GM18520 (cell line): ENCODE data around the gene ITGA5.

Experiments
- ATAC-seq: cut with Tn5 transposase; IDR thresholded peaks from one replicate; pipeline ENCODE4 v1.9.1; 2021; ENCODE audit not compliant: unreplicated experiment

Gene ITGA5

DNA sequence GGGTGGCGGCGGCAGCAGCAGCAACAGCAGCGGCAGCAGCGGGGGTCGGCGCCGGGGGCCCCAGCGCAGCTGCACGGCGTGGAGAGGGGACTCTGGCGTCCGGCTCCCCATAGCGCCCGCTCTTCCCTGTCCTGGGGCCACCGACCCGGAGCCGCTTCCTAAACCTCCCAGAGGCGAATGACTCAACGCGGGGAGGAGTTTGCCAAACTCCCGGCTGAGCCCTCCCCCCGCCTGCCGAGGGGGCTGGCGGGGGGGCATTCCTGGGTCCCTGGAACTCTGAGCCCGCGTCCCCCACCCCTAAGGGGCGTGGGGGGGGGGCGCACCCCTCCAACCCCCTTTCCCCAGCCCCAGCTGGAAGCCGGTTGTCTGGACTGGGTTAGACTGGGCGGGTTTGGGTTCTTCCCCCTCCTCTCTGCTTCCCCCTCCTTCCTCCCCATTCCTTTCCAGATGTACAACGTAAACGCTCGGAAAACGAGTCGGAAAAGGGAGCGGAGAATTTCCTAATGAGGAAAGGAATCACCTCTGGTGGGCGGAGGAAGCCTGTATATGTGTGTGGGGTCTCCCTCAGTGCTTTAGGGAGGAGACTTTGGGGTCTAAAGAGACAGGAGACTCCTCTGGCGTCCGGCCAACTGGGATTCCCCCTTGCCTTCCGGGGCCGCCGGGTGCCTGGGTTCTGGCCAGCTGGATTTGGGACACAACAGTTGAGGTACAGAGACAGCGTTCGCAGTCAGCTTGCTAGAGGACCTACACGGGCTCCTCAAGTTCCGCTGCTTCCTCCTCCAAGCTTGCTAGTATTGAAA is at the start of gene ITGA5:
Gene ITGA5 (minus strand): TSS at position 179 of the 800 bp plus-strand sequence. CDS start 68 bp downstream, at position 111.
- ATAC-seq, result no peak

DNA sequence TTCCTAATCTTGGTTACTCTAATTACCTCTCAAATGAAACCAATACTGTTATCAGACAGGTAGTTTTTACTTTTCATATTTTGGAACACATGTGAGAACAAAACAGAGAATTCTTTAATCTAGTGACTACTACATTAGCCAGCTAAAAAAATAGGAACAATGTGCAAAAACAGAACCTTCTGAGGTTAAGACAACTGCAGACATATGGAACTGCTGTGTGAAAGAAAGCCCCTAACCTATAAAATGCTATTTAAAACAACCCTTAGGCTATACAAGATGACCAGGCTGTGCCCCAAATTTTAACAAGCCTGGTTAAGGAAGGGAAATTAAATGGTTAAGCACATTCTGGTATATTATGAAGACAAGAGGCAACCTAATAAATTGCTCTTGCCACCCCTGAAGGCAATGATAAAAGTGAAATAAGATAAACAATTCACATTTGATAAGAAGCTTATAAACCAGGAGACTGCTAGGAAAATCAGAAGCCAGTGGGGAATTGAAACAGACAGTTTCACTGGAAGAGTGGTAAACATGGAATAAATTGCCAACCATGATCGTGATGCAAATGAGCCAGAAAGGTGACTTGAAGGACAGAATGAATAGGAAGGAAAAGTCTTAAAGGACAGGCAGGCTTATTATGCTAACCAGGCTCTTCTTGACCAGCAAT is 46.9 kb upstream of the ITGA5 start:
- ATAC-seq, result no peak

DNA sequence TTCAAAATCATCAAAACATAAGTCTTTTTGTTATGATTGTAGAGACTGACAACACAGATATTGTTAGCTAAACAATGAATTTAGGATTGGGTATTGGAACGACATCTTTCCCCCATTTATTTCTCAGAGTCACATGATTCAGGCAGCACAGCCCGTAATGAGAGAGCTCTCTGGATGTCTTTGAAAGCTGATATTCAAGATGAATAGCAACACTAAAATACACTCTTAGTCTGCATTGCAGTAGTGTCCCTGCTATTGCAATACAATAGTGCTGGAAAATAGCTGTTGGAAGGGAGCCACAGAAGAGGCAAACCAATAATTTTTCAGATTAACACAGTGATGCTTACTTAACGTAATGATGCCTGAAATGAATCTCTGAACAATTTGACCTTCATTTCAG is 44.4 kb upstream of the ITGA5 start:
- ATAC-seq, result no peak

DNA sequence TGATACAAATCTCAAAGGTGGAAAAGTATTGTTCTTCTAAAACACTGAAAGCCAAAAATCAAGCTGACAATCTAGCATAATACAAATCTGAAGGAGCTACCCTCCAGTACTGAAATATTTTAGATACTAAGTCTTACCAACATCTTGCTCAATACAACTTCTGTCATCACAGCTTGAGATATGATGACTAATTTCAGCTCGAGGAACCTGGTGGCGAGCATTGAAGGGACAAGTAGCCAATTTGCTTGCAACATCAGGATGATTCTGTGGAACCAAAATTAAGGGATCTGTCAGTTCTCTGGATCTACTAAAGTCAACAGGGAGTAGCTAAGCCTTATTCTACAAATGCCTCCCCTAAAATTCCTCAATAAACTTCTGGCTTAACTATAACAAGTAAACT is 44.0 kb upstream of the ITGA5 start:
- ATAC-seq, result no peak

DNA sequence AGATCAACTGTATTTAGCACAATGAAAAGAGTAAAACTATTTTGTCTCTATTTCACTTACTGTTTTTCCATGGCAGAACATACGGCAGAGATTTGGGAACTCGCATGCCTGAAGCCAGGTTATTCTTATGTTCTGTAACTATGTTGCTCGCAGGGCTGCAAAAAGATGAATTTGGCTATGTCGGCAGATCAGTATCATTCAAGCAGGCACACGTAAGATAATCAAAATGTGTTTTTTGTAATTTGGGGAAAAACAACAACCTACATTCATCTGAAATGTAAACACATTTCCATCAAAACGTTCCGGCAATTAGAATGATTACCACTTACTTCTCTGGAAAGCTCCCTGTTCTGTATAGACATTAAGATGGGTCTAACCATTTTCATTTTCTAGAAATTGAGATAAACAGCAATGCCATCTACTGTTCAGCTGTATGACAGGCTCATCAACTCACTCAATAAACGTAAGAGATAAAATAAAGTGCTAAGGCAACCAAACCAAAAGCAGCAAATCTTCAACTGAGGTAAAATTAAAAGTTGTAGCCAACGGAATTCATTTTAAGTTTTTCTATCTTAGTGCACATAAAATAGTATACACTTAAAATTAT is 41.4 kb upstream of the ITGA5 start:
- ATAC-seq, result no peak

DNA sequence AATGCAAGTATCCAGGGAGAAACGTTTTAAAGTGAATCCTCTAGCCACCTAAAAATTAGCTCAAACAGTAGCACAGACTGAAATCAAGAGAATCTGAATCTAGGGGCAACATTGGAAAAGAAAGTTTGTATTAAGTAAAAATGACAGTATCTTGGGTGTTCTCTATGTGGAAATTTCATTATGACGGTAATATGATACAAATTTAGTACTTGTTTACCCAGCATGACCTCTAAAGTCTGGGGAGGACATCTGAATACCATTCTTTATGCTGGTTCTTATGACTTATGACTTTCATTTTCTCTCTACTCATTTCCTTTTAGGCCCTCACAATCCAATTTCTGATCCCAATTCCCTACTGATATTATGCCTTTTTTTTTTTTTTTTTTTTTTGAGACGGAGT is 40.3 kb upstream of the ITGA5 start:
- no peak for ATAC-seq

DNA sequence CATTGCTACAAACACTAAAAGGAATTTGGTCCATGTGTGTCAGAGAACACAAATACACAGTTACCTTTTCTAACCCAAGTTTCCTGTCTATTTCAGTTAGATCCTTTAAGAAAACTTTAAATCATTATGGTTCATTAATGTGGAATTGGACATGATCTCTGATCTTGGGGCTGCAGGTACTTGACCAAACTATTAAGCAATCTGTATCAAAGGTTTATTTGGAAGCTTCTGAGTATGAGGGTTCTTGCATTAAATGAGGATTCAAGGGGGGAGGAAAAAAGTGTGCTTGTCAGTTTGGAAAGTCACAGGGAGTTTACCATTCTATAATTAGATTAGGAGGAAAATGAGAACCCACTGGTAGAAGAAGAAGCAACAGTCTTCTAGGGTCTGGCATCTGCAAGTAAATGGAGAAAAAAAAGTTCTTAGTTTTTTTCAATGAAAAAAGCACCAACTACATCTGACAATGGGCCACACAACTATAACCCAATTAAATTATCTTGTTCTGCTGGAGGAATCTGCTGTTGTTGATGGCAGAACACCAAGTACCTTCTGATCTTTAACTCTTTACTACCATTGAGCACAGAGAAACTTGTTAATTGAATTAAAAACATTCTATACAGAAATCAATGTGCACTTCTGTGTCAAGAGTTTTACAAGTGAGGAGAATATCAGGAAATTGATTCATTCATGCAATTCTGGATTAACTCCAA is 36.8 kb upstream of the ITGA5 start:
- ATAC-seq, result no peak

DNA sequence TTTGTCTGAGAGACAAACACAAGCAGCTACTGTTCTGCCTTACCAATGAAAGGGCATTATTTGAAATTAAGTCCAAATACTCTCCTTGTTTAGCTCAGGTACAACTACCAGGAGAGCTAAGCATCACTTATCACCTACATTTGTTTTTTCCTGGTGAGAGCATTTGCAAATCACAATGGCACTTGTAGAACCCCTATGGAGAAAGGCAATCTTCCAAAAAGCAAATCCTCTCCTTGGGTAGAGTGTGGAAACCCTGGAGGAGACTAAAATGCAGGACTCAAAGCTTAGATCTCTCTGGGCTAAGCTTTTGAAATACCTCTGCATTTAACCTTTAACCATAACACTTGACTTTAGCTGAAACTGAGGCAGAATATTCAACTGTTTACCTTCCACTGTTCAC is 33.6 kb upstream of the ITGA5 start:
- no peak for ATAC-seq

DNA sequence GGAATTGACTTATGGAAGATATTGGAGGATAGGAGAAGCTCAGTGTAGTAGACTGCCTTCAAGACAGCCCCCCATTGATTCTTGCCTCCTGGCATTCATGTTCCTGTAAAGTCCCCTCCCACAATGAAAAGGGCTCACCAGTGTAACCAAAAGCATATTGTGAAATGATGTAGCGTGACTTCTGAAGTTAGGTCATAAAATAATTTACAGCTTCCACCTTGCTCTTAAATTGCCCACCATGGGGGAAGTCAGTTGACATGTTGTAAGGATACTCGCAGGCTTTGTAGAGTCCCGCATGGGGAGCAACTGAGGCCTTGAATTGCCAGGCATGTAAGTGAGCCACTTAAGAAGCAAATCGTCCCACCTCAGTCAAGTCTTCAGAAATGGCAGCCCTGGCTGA is 29.3 kb upstream of the ITGA5 start:
- ATAC-seq, result no peak

DNA sequence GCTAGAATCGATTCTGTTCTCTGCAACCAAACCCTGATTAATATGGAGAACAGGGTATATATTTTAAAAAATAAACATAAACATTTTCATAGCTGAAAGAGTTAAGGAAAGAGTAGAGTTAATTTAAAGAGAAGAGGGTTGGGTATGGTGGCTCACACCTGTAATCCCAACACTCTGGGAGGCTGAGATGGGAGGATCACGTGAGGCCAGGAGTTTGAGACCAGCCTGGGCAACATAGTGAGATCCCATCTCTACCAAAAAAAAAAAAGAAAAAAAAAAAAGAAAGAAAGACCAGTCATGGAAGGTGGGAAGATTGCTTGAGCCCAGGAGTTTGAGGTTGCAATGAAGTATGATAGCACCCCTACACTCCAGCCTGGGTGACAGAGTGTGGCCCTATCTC is 28.9 kb upstream of the ITGA5 start:
- ATAC-seq, result no peak

DNA sequence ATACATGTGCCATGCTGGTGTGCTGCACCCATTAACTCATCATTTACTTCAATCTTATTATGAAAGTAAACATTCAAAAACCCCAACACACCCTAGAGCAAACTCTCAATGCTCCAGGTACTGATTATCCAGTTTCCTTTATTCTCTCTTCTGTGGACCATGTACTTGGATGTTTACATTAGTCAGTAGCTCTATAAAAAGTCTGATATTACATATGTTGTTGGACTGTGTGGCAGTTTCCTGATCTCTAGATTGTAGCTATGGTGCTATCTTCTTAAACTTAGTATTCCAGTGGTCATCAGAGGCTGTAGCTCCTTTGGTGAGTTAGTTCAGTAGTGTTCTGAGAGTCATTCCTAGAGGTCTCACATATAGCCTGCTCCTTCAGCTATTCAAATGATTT is 25.1 kb upstream of the ITGA5 start:
- ATAC-seq, result no peak

DNA sequence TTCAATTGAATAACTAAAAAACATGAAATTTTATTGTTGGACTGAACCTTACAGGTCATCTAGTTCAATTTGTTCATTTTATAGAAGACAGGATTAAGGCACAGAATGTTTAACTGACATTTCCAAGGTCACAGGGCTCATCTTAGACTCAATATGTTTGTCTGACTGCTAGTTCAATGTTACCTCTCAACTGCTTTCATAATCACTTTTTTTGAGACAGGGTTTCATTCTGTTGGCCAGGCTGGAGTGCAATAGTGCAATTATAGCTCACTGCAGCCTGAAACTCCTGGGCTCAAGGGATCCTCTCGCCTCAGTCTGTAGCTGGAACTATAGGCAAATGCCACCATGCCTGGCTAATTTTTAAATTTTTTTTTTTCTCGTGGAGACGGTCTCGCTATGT is 24.4 kb upstream of the ITGA5 start:
- no peak for ATAC-seq

DNA sequence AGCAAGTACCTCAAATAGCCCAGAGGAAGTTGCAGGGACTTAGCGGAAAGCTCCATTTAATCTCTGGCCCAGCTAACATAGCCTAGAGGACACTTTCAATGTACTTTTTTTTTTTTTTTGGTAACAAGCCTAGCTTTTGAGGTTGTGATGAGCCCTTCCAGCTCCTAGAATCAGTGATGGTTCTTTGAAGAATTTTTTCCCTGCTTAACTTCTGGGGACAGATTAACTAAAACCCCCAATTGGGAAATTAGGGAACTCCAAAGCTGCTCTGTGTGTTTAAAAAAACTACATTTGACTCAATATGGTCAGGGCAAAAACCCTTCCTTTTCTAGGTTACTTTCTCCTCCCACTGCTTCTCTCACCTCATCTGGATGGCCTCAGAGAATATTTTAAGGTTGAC is 23.9 kb upstream of the ITGA5 start:
- ATAC-seq, result no peak

DNA sequence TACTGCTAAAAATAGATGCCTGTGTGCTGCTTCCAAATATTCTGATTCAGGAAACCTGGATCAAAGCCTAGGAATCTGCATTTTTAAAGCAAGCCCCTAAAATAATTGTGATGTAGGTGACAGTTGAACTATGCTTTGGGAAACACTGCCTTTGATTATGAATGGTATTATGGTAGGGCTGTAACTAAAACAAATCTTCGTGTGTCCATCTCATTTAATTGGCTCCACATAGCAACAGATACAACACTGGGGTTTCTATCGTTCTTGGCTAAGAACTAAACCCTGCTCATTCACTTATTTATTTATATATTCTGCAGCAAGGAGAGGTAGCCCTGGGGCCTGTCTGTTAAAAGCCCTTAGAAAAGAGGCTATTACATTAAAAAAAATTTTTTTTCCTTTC is 23.0 kb upstream of the ITGA5 start:
- no peak for ATAC-seq

DNA sequence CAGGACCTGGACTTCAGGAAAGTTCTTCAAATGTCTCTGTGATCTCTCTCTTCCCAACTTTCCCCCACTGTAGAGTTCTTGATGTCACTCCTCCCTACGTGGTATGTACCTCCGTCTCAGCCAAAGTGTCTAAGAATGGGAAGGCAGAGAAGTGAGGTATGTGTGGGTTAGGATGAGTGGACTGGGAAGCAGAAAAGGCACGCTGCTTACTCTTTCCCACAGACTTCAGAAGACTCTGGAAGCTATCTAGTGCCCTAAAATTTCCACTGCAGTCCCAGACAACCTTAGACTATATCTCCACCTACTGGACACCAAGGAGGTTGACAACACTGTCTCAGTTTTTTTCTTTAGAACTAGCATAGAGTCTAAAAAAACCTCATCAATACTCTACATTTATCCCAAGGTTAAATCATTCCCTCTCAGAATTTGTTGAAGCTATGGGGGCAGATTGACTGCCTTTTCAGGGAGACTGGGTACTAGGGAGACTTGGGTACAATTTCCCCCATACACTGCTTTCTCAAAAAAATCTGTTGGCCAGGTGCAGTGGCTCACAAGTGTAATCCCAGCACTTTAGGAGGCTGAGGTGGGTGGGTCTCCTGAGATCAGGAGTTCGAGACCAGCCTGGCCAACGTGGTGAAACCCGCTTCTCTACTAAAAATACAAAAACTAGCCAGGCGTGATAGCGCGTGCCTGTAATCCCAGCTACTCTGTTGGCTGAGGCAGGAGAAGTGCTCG is 20.6 kb upstream of the ITGA5 start:
- ATAC-seq, result no peak

DNA sequence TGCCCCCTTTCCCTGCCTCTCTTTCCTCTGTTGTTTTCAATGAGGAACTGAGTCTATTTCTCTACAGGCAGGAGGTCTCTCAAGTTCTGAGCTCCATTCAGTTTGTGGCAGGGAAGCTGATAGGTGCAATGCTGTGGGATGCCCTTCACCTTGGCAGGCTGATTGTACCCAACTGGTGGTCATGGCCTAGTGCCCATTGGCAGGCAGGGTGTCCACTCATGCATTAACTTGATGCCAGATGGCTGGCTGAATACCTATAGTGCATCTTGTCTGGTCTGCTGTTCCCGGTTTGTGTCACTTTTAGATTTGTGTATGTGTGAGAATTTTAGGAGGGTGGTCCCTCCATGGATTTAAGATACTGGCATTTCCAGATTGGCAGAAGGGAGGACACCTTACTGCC is 20.0 kb upstream of the ITGA5 start:
- ATAC-seq, result no peak

DNA sequence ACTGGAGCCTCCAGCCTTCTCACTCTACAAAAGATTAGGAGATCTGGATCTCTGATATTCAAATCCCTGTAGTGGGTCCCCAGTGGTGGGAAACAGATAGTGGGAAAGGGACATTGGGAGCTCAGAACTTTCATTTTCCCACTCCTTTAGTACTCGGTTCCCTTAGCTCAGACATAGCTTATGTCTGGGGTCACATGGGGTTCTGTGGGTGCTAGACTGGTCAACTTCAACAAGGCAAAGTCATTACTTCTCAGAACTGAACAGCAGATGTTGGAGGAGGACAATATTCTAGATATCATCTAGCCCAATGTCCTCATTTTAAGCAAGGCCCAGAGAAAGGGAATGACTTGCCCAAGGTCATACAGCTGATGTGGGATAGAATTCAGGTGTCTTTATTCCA is 19.5 kb upstream of the ITGA5 start:
- ATAC-seq, result no peak

DNA sequence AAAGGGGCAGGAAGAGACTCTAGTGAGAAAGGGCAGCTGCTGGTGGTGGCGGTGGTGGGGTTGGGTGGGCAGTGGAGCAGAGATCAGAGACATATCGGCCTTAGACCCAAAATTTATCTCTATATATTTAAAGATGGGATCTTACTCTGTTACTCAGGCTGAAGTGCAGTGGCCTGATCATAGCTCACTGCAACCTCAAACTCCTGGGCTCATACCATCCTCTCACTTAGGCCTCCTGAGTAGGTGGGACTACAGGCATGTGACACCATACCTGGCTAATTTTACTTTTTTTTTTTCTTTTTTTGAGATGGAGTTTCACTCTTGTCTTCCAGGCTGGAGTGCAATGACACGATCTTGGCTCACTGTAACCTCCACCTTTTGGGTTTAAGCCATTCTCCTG is 18.6 kb upstream of the ITGA5 start:
- no peak for ATAC-seq

DNA sequence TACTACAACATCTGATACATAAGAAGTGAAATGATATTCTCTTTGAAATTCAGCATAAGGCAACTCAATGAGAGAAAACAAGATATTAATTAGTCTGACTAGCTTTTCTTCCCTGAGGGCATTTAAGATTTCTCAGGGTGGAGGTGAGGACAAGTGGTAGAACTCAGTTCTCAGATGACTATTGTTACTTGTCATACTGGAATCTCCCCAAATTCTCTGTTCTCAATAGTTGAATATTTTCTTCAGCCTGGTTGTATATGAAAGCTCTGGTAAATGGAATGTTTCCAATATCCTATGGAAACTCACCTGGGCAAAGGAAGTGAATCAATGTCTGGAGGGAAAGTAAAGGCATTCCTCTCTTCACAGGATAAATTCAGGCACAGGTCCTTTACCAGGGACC is 18.2 kb upstream of the ITGA5 start:
- ATAC-seq, result peak; percentile 43

DNA sequence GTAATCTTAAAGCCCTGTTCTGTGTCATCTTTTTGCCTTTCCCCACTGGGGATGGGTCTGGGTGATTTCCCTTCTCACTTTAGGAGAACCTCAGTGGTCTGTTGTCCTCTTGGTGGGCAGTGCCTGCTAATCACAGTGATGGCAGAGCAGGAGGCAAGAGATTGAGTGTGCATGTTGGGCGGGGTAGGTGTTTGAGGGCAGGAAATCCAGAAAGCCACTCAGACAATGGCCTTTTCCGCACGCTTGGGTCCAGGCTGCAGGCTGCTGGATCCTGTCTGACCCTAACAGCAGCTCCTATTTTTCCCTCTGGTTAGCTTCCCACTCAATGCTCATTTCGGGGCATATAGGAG is 13.7 kb upstream of the ITGA5 start:
- ATAC-seq, result no peak
